ENCODE results near the gene PFKFB4. TPM values are rescaled to one million over a fixed set of nuclear protein-coding genes. Genes with fewer than 3 reads are reported as not detected.

The PFKFB4 gene
- total RNA-seq, 2 donors from 2014 or later: 12.6 to 19.0 TPM

GRCh38 chr3:48472923-48473616 lies 83.5 kb downstream of the PFKFB4 start:
- peak overlapping the region; percentile 82 for H3K9ac ChIP-seq (ENCODE audit: extremely low read depth, low read length, poor library complexity, severe bottlenecking)
- TF ChIP-seq CTCF (conservative IDR thresholded peaks at IDR 0.05): peak; percentile 80
- Mint-ChIP-seq H3K36me3 (ENCODE audit: low read depth) (peaks cover 17% of the 10 kb centered on the region), H3K9me3 (no peaks in the 10 kb centered on the region), H3K4me1 (peaks cover 20% of the 10 kb centered on the region), H3K27ac (peak overlapping the region; percentile 99), H3K27me3 (ENCODE audit: insufficient read depth) (no peaks in the 10 kb centered on the region), H3K4me3 (peak overlapping the region; percentile 77)
- 9 to 11% methylated on average over 7 to 17 of the region's 17 CpGs for WGBS, 2 experiments (ENCODE audit: insufficient coverage in 1 of 2, insufficient read length in 1 of 2)
- H3K9me3 ChIP-seq (ENCODE audit: control insufficient read depth, low read length): no peaks in the 10 kb centered on the region
- peak; percentile 98 for DNase-seq
- H3K36me3 ChIP-seq (ENCODE audit: control insufficient read depth, insufficient read depth, low read length): peaks cover 12% of the 10 kb centered on the region
- peak overlapping the region; percentile 59 for H3K27ac ChIP-seq (ENCODE audit: low read depth, low read length)
- H3K27me3 ChIP-seq (ENCODE audit: control insufficient read depth, insufficient read depth, low read length, poor library complexity, severe bottlenecking): no peaks in the 10 kb centered on the region
- H3K4me3 ChIP-seq (ENCODE audit: low read length): peak overlapping the region; percentile 84
- peaks cover 10% of the 10 kb centered on the region for H3K4me1 ChIP-seq (ENCODE audit: control insufficient read depth, insufficient read depth, low read length)

GRCh38 chr3:48472673-48472922 lies 84.0 kb downstream of the PFKFB4 start:
- Histone ChIP-seq H3K9me3 (ENCODE audit: control insufficient read depth, low read length) (no peaks in the 10 kb centered on the region), H3K27ac (ENCODE audit: low read depth, low read length) (peak overlapping the region; percentile 59), H3K36me3 (ENCODE audit: control insufficient read depth, insufficient read depth, low read length) (peaks cover 16% of the 10 kb centered on the region), H3K4me3 (ENCODE audit: low read length) (peak overlapping the region; percentile 84), H3K9ac (ENCODE audit: extremely low read depth, low read length, poor library complexity, severe bottlenecking) (peak overlapping the region; percentile 82), H3K4me1 (ENCODE audit: control insufficient read depth, insufficient read depth, low read length) (peaks cover 10% of the 10 kb centered on the region), H3K27me3 (ENCODE audit: control insufficient read depth, insufficient read depth, low read length, poor library complexity, severe bottlenecking) (no peaks in the 10 kb centered on the region)
- DNase-seq: no peak
- H3K27me3 Mint-ChIP-seq (ENCODE audit: insufficient read depth): no peaks in the 10 kb centered on the region
- no peak for TF ChIP-seq CTCF (conservative IDR thresholded peaks at IDR 0.05)
- H3K4me3 Mint-ChIP-seq: peak overlapping the region; percentile 77
- 13 to 20% methylated on average over 4 to 5 of the region's 5 CpGs for WGBS, 2 experiments (ENCODE audit: insufficient coverage in 1 of 2, insufficient read length in 1 of 2)
- peaks cover 22% of the 10 kb centered on the region for H3K36me3 Mint-ChIP-seq (ENCODE audit: low read depth)
- no peaks in the 10 kb centered on the region for H3K9me3 Mint-ChIP-seq
- peak overlapping the region; percentile 99 for H3K27ac Mint-ChIP-seq
- peaks cover 20% of the 10 kb centered on the region for H3K4me1 Mint-ChIP-seq

GRCh38 chr3:48470286-48470685 lies 86.3 kb downstream of the PFKFB4 start:
- DNase-seq: peak; percentile 41
- Mint-ChIP-seq H3K36me3 (ENCODE audit: low read depth) (peaks cover 32% of the 10 kb centered on the region), H3K27ac (peak overlapping the region; percentile 57), H3K27me3 (ENCODE audit: insufficient read depth) (no peaks in the 10 kb centered on the region), H3K4me1 (peaks cover 28% of the 10 kb centered on the region), H3K9me3 (no peaks in the 10 kb centered on the region), H3K4me3 (peak overlapping the region; percentile 6)
- Histone ChIP-seq H3K27me3 (ENCODE audit: control insufficient read depth, insufficient read depth, low read length, poor library complexity, severe bottlenecking) (no peaks in the 10 kb centered on the region), H3K4me1 (ENCODE audit: control insufficient read depth, insufficient read depth, low read length) (peaks cover 17% of the 10 kb centered on the region), H3K27ac (ENCODE audit: low read depth, low read length) (peak overlapping the region; percentile 47), H3K36me3 (ENCODE audit: control insufficient read depth, insufficient read depth, low read length) (peaks cover 26% of the 10 kb centered on the region), H3K9ac (ENCODE audit: extremely low read depth, low read length, poor library complexity, severe bottlenecking) (no peak overlapping the region), H3K4me3 (ENCODE audit: low read length) (no peak overlapping the region), H3K9me3 (ENCODE audit: control insufficient read depth, low read length) (no peaks in the 10 kb centered on the region)
- 93 to 100% methylated on average over 1 of the region's 1 CpG for WGBS, 2 experiments (ENCODE audit: insufficient coverage in 1 of 2, insufficient read length in 1 of 2)
- no peak for TF ChIP-seq CTCF (conservative IDR thresholded peaks at IDR 0.05)

Measured in endodermal cell (in vitro differentiated cells).